HFF-Myc (cell line): Measurements from ENCODE around the gene PREX1.

Experiments
- DNase-seq: peaks from one replicate; pipeline ENCODE4 v3.0.0-alpha.2; 2011; ENCODE audit warnings: low read depth; ENCODE audit errors: extremely low read depth
- H3K4me3 ChIP-seq: replicated peaks from 2 replicates; pipeline ENCODE4 v1.5.1; 2011; ENCODE audit warnings: low read depth, mild to moderate bottlenecking, control low read depth, low read length
- TF ChIP-seq, protein P1 (sequence below): IDR thresholded peaks from 2 replicates; pipeline ENCODE4 v1.5.1; 2012; ENCODE audit warnings: mild to moderate bottlenecking, low read depth, low read length, control low read depth; ENCODE audit errors: missing control alignments

Gene PREX1

DNA sequence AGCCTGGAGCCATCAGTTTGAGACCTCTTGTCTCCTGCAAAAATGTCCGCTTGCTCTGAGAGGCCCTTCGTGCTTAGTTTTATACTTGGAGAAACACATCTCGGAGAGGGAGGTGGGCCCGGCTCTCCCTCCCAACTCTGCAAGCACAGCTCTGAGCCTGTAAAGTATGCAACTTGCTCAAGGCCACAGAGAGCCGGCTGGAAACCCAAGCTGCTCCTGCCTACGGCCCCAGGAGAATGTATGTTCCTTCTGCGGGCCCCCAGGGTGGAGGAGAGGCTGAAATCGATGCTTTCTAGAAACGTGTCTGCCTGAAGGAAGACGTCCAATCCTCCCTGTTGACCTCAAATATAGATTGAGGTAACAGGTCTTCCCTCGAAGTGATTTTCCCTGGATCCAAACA lies 205.4 kb downstream of the PREX1 start:
- TF ChIP-seq, protein P1, sequence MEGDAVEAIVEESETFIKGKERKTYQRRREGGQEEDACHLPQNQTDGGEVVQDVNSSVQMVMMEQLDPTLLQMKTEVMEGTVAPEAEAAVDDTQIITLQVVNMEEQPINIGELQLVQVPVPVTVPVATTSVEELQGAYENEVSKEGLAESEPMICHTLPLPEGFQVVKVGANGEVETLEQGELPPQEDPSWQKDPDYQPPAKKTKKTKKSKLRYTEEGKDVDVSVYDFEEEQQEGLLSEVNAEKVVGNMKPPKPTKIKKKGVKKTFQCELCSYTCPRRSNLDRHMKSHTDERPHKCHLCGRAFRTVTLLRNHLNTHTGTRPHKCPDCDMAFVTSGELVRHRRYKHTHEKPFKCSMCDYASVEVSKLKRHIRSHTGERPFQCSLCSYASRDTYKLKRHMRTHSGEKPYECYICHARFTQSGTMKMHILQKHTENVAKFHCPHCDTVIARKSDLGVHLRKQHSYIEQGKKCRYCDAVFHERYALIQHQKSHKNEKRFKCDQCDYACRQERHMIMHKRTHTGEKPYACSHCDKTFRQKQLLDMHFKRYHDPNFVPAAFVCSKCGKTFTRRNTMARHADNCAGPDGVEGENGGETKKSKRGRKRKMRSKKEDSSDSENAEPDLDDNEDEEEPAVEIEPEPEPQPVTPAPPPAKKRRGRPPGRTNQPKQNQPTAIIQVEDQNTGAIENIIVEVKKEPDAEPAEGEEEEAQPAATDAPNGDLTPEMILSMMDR = no peak
- H3K4me3 ChIP-seq = no peak overlapping the region
- no peak for DNase-seq

DNA sequence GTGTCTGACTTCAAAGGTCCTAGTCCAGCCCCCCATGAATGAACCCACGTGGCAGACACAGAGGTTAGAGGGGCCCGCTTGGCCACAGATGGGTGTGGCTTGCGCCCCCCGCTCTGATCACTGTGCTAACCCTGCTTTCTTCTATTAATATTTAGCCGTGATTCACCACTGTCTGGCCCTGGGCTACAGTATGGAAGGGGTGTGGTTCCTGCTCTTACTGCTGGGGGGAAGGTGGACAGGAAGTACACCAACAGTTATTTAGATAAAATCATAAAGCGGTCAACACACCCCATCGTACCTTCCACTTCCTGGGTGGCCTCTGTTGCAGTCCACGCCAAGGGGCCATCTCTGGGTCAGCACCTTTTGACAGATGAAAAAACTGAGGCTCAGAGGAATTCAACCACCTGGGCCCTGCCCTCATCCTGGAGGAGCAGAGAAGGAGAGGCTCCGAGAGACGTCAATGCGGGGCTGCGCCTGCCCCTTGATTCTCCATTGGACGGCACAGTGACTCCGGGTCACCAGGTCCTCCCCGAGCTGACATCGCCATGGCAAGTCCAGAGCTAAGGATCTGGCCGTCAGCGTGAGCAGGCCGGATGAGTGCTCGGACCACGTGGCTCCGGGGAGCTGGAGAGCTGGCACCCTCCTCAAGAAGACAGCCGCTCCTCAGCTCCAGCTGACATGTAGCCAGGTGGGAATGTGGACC lies 206.3 kb downstream of the PREX1 start:
- no peak overlapping the region for H3K4me3 ChIP-seq
- no peak for DNase-seq
- TF ChIP-seq, protein P1 = no peak

DNA sequence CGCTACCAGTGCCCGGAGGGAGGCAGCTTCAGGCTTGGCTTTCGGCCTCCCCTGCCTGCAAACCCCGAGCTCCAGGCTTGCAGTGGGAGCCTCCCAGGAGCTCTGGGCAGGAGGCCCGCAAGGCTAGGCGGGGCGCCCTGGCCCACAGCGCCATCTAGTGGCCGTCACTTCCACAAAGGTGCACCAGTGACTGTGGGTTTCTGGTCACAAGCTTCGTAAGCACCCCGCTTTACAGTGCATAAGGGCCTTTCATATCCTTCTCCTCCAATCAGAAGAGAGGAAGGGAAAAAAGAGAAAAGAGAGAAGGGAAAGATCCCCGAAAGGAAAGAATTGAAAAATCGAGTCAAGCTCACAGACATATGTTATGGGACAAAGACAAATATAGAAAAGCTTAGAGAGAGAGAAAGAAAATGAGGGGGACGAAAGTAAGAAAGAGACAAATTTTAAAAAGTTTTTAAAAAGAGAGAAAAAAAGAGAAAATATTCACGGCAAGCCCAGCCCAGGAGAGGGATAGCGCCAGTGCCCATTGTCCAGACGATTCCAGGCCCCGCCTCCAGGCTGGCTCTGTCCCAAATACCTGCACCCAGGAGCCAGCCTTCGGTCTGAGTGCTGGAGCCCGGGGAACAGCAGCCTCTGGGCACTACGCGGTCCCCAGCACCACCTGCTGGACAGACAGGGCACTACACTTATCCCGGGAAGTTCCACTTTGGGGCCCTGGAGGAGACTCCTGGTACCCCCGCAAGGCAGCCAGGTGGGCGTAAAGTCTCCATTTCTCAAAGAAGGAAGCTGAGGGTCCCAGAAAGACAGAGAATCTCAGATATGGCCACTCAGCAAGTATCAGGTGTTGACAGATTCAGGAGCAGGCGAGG lies 207.1 kb downstream of the PREX1 start:
- H3K4me3 ChIP-seq = 0 out of 2 replicates have a peak overlapping the region, but pooled peaks have one; percentile 4

DNA sequence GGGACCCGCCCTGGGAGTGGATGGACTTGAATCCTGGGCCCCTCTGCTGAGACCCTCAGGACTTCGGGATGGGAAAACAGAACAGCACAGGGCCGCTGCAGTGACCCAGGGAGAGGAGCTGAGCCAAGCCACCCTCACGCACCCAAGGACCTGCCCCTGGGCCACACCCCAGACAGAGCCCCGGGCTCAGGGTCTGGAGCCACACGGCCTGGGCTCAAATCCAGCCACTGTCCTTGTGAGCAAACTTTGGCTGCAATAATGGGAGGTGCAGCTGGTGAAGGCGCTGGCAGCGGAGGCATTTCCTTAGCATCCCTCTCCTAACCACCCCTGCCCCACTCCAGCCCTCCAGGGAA lies 207.7 kb downstream of the PREX1 start:
- H3K4me3 ChIP-seq = no peak overlapping the region
- TF ChIP-seq, protein P1 = no peak
- DNase-seq = no peak

More for the DNA sequence above, 207.1 kb downstream of the PREX1 start:
- TF ChIP-seq, protein P1 = peak; percentile 96
- no peak for DNase-seq

DNA sequence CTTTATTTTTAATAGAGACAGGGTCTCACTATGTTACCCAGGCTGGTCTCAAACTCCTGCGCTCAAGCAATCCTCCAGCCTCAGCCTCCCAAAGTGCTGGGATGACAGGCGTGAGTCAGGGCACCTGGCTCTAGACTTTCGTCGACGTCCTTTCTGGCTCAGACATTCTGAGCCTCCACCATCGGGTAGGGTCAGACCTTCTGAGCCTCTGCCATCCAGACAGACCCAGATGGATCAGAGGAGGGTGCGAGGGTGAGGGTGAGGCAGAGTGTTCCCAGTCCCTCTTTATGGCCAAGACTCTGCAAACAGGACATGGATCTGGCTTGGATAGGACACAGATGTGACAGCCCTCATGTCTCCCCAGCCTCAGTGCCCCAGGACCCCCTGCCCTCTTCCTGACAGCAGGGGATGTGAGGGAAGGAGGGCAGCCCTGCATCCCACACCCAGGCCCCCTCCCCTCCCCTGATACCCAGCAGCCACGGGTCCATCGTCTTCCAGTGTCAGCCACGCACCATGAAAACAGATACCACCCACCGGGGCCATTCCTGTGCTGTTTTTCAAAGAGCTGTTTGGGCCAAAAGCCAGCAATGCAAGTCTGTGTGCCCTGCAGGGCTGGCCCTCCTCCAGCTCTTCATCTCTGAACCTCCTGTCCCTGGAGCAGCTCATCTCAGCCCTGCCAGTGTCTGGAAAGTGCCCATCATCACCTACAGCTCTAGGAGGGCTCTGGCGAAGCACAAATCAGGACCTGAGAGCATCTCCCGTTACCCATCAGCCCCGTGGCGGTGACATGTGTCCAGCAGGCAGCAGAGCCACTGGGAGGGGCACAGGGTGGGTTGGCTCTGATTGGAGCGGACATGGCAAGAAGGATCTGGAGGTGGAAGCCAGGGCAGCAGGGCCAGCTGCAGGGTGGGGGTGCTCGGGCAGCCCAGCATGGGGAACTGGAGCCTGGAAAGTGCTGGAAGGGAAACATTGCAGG lies 208.4 kb downstream of the PREX1 start:
- DNase-seq = no peak
- TF ChIP-seq, protein P1 = no peak
- no peak overlapping the region for H3K4me3 ChIP-seq

DNA sequence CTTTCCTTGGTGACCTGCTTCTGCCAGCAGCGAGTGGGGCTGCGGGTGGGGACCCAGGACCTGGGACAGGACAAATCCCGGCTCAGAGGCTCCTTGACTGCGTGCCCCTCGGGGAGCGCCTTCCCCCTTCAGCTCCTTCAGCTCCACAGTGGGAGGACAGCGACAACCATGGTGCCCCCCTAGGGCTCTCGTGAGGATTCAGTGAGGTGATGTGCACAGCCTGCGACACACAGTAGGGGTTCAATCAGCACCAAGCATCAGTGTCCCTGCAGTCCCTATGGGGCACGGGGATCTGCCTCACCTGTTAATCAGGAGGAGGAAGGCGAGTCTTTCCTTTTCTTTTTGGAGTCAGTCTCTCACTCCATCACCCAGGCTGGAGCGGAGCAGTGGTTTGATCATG lies 209.2 kb downstream of the PREX1 start:
- H3K4me3 ChIP-seq = no peak overlapping the region
- TF ChIP-seq, protein P1 = no peak
- DNase-seq = no peak
